ENCODE results near the gene PLA1A. TPM values are rescaled to one million over a fixed set of nuclear protein-coding genes. Genes with fewer than 3 reads are reported as not detected.
A peak's percentile ranks its signal among the peaks of the same experiment; 100 is the strongest.

The PLA1A gene
- total RNA-seq, 2 donors from 2014 or later = 4.4 TPM; not detected in 1

DNA sequence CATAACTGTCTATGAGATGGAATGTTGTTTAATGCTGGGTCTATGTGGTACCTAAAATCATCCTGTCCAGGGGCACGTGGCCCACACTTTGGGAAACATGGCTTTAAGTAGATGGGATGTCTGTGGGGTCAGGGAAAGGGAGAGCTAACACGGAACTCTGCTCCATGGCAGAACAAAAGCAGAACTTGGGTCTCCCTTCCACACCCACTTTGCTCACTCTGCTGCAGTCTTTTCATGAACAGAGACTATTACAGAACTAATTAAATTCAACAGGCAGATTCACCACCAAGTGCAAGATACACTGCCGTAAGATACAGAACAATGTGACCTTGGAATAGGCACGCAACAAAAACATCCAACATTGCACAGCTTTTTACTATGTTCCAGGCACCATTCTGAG is 34.5 kb downstream of the PLA1A start:
- Histone ChIP-seq H3K36me3 (replicated peaks in 1 of 2; ENCODE audit: insufficient read depth in 1 of 2, low read depth in 2 of 2) (no peaks in the 10 kb centered on the region), H3K27ac (peak overlapping the region in 2 of 4 donors; percentile 22 to 64), H3K4me1 (peaks cover 13% of the 10 kb centered on the region), H3K9me3 (no peaks in the 10 kb centered on the region), H3K4me3 (no peak overlapping the region), H3K27me3 (no peaks in the 10 kb centered on the region)
- DNase-seq (no peak), ATAC-seq (no peak)
- no peak for TF ChIP-seq POLR2A (IDR thresholded peaks at IDR 0.05)
- TF ChIP-seq, protein P1, sequence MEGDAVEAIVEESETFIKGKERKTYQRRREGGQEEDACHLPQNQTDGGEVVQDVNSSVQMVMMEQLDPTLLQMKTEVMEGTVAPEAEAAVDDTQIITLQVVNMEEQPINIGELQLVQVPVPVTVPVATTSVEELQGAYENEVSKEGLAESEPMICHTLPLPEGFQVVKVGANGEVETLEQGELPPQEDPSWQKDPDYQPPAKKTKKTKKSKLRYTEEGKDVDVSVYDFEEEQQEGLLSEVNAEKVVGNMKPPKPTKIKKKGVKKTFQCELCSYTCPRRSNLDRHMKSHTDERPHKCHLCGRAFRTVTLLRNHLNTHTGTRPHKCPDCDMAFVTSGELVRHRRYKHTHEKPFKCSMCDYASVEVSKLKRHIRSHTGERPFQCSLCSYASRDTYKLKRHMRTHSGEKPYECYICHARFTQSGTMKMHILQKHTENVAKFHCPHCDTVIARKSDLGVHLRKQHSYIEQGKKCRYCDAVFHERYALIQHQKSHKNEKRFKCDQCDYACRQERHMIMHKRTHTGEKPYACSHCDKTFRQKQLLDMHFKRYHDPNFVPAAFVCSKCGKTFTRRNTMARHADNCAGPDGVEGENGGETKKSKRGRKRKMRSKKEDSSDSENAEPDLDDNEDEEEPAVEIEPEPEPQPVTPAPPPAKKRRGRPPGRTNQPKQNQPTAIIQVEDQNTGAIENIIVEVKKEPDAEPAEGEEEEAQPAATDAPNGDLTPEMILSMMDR (IDR thresholded peaks at IDR 0.05) = no peak
- WGBS, 2 donors = 64 to 70% methylated on average over 4 of the region's 4 CpGs
- intact Hi-C loops (cut with DNase I) = no loop called here

DNA sequence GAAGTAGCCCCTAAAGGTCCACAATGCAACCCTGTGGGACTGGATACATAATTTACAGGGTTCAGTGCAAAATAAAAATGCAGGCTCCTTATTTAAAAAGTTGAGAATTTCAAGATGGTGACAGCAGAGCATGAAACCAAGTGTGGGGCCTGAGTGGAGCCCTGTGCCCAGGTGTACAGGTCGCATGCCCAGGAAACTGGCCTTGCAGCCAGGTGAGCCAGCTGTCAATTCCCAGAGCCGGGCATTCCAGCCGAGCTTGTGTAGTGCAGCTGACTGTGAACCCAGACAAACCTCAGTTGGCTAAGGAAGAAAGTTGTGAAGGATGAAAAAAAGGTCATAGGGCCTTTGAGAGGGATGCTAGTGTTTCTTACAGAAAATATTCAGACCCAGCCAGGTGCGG is 35.1 kb downstream of the PLA1A start:
- intact Hi-C loops (cut with DNase I) = no loop called here
- DNase-seq = peak; percentile 75 to 87 (median 84)

DNA sequence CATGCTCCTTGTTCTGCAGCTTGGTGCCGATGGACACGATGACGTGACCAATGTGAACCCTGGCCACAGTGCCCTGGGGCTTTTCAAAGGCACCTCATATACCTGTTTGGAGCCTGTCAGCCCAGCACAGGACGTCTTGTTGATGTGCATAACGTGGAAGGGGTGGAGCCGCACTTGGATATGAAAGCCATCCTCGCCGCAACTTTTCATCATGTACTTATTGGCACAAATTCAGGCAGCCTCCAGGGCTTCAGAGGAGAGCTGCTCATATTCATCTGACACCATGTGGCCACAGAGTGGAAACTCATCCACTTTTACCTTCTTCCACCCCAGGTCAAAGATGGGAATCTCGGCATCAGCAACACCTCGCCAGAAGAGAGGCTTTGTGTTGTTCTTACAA is 38.0 kb downstream of the PLA1A start:
- no peak for DNase-seq
- intact Hi-C loops (cut with DNase I) = no loop called here

More for the DNA sequence above, 35.1 kb downstream of the PLA1A start:
- Histone ChIP-seq H3K4me1 (peaks cover 13% of the 10 kb centered on the region), H3K9me3 (no peaks in the 10 kb centered on the region), H3K4me3 (no peak overlapping the region), H3K27ac (peak overlapping the region in 2 of 4 donors; percentile 22 to 64), H3K27me3 (no peaks in the 10 kb centered on the region), H3K36me3 (replicated peaks in 1 of 2; ENCODE audit: insufficient read depth in 1 of 2, low read depth in 2 of 2) (no peaks in the 10 kb centered on the region)
- TF ChIP-seq POLR2A (IDR thresholded peaks at IDR 0.05) = no peak
- peak; percentile 85 for ATAC-seq
- 31 to 43% methylated on average over 4 of the region's 4 CpGs for WGBS, 2 donors

DNA sequence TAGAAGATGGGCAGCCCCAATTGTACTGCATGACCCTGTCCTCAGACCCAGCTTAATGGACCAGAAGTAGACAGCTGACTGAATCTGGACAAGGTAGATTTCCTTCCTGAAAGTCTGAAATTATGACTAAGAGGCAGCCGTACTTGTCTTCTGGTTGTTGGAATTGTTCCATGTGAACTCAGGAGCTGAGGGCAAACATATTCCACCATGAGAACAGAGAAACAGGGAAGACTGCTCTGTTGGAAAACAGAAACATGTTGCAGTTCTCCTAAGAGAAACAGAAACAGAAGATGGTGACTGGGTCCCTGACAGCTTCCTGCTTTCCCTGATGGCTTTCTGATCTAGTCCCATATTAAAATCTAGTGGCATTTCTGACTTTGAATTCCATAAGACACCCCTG is 38.6 kb downstream of the PLA1A start:
- Histone ChIP-seq H3K9me3 (no peaks in the 10 kb centered on the region), H3K4me3 (no peak overlapping the region), H3K27me3 (no peaks in the 10 kb centered on the region), H3K27ac (peak overlapping the region in 1 of 4 donors; percentile 4), H3K36me3 (replicated peaks in 1 of 2; ENCODE audit: insufficient read depth in 1 of 2, low read depth in 2 of 2) (no peaks in the 10 kb centered on the region), H3K4me1 (peaks cover 13% of the 10 kb centered on the region)
- 23 to 53% methylated on average over 1 of the region's 1 CpG for WGBS, 2 donors
- intact Hi-C loops (cut with DNase I) = no loop called here
- DNase-seq = no peak
- no peak for TF ChIP-seq POLR2A (IDR thresholded peaks at IDR 0.05)
- TF ChIP-seq, protein P1 (IDR thresholded peaks at IDR 0.05) = no peak
- ATAC-seq = no peak

More for the DNA sequence above, 38.0 kb downstream of the PLA1A start:
- H3K9me3 ChIP-seq = no peaks in the 10 kb centered on the region
- WGBS, 2 donors = 94 to 100% methylated on average over 9 to 10 of the region's 10 CpGs
- TF ChIP-seq POLR2A (IDR thresholded peaks at IDR 0.05) = no peak
- TF ChIP-seq, protein P1 (IDR thresholded peaks at IDR 0.05) = no peak
- no peaks in the 10 kb centered on the region for H3K36me3 ChIP-seq (replicated peaks in 1 of 2; ENCODE audit: insufficient read depth in 1 of 2, low read depth in 2 of 2)
- H3K27ac ChIP-seq = peak overlapping the region in 1 of 4 donors; percentile 4
- H3K27me3 ChIP-seq = no peaks in the 10 kb centered on the region
- no peak for ATAC-seq
- H3K4me1 ChIP-seq = peaks cover 13% of the 10 kb centered on the region
- no peak overlapping the region for H3K4me3 ChIP-seq

DNA sequence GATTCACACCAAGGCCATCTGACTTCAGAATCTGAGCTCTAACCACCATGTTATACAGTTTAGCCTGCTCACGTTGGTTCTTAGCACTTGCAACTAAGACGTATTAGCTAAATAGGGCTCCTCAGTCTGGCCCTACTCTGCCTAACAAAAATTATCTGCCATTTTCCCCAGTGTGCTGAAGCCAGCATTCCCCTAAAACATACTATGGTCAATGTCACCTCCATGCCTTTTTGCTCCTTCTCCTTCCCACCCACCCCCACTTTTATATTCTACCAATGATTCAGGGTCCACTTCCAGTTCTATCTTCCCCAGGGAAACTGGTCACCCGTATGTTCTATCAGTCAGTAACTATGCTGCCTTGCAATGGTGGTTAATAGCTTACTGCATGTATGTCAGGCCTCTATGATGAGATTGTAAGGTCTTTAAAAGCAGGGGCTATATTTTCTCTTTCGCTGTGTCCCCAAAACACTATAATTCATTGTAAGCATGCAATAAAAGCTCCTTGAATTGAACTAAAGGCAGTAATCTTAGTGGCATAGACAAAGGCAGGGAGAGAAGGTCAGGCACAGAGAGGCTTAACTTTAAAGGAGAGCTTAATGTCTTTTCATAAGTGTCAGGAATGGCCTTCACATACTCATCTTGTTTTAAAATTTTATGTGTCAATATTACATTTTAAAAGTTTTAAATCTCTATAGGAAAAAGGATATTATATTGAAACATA is 39.4 kb downstream of the PLA1A start:
- Histone ChIP-seq H3K4me1 (peaks cover 13% of the 10 kb centered on the region), H3K36me3 (replicated peaks in 1 of 2; ENCODE audit: insufficient read depth in 1 of 2, low read depth in 2 of 2) (no peaks in the 10 kb centered on the region), H3K9me3 (no peaks in the 10 kb centered on the region), H3K4me3 (no peak overlapping the region), H3K27me3 (no peaks in the 10 kb centered on the region), H3K27ac (peak overlapping the region in 1 of 4 donors; percentile 65)
- ATAC-seq (no peak), DNase-seq (no peak)
- intact Hi-C loops (cut with DNase I) = no loop called here
- TF ChIP-seq, protein P1 (IDR thresholded peaks at IDR 0.05) = no peak
- TF ChIP-seq POLR2A (IDR thresholded peaks at IDR 0.05) = no peak
- 92 to 93% methylated on average over 4 of the region's 4 CpGs for WGBS, 2 donors
